ENCODE data around the gene JAK2.
A peak's percentile ranks its signal among the peaks of the same experiment; 100 is the strongest.
"Not testable (repeated sequence)": the region's sequence is repeated elsewhere in the genome, so short reads cannot be mapped to it uniquely, and the experiment has no call there.

The JAK2 gene

DNA sequence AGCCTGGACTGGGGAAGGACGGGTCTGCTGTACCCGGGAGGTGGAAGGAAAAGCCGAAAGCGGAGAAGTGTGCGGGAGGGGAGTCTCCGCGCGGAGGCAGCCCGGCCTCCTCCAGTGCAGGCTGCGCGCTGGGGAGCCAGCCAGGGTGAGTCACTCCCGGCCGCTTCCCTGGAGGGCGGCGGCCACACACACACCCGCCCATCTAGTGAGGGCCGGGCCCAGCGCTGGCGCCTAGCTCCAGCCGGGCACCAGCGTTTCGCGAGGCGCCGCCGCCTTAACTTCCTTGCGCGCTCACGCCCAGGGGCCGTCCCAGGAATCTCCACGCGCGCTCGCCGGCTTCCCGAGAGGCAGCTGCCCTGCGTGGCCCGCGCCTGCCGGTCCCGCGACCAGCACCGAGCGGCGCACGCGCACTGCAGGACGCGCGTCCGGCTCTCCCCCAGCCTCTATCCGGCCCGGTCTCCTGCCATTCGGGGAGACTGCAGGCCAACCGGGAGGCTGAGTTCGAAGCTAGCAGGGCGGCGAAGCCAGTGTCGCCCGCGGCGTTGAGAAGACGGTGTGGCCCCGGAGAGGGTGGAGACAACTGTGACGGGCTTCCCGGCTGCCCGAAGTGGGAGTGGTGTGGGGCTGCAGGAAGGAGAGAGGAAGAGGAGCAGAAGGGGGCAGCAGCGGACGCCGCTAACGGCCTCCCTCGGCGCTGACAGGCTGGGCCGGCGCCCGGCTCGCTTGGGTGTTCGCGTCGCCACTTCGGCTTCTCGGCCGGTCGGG lies at the start of gene JAK2:
TSS of gene JAK2 (plus strand) at position 652 of the 765 bp plus-strand sequence. CDS start 36,716 bp downstream, outside the sequence.
- peak; percentile 52 for FAIRE-seq

- FAIRE-seq: no peak
These were observed 48.8 kb upstream of the JAK2 start for GRCh38 chr9:4936277-4936676.

DNA sequence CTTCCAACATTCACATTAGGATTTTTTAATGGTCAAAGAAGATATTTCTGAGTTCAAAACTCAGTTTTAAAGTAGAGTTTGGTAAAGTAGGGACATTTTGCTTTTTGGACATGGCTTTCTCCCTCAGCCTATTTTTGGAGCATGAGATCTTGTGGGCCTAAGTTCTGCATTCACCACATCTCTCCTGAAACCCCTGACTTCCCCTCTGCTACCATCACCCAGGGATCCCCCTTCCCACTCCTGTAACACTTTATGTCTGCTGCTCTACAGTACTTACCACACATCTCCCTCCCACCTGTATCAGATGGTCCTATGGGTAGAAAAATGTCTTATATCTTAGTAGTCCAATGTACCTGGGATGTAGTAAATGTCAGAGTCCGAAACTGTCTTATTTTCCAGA lies 48.2 kb upstream of the JAK2 start:
- FAIRE-seq: no peak

DNA sequence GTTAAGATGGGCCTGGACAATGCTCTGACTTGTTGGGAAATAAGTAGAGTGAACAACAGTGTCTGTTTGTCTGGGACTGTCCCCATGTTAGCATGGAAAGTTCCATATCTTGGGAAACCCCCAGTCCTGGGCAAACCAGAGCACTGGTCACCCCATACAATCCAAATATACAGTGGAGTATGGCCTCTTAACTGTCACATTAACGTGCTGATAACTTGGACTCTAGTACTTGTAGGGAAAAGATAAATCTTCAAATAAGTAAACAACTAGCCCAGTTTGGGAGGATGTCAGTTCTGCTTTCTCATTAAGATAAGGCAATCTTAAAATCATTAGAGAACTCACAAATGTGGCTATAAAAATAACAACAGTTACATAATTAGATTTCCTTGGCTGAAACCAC lies 47.6 kb upstream of the JAK2 start:
- FAIRE-seq: no peak

DNA sequence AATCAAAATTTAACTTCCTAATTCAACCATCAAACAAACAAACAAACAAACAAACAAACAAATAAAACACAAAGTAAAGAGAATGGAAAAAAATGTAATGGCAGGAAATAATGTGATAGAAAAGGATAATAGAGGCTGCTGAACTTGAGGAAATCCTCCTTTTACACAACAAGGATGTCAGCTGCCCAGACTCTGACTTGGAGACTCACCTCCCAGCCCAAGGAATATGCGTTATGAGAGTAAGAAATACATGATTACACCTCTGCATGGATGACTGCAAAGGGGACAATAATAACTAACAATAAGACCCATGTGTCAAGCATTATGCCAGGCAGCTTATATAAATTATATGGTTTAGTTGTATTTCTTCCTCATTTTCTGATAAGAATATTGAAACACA lies 46.6 kb upstream of the JAK2 start:
- FAIRE-seq: no peak

DNA sequence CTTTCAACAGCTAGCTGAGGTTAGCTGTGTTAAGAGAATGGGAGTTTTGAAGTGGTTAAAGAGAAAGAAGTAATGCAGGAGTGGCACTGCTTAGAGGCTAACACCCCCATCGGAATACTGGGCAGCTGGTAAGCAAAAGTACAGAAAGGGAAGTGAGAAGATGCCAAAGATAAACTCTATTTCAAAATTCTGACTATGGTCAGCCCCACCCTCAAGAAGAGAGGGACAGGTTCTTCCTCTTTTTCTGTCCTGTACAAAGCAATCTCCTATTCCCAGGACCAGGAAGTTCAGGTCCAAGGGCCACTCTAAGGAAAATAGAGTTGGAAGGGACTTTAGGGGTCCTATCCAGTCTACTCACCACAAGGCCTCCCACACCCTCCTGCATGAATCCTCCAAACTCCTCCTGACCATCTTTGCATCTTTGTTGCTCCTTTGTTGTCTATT lies 45.9 kb upstream of the JAK2 start:
- no peak for FAIRE-seq

DNA sequence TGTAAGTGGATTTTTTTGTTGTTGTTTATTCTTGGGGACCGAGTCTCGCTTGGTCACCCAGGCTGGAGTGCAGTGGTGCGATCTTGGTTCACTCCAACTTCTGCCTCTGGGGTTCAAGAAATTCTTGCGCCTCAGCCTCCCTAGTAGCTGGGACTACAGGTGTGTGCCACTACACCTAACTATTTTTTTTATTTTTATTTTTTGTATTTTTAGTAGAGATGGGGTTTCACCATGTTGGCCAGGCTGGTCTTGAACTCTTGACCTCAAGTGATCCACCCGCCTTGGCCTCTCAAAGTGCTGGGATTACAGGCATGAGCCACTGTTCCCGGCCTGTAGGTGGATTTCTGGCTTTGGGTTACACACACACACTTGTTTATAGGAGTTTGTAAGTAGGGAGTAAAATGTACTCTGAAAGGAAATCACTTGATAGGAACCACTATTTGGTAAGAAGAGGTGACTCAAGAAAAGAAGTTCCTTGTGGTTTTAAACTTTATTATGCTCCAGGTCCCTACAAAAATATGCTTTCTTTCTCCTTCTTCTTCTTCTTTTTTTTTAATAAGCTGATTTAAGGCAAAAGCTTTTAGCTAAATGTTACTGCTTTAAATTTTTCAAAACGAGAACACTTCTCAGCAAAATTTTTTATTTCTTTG lies 42.9 kb upstream of the JAK2 start:
- FAIRE-seq: not testable (repeated sequence)

DNA sequence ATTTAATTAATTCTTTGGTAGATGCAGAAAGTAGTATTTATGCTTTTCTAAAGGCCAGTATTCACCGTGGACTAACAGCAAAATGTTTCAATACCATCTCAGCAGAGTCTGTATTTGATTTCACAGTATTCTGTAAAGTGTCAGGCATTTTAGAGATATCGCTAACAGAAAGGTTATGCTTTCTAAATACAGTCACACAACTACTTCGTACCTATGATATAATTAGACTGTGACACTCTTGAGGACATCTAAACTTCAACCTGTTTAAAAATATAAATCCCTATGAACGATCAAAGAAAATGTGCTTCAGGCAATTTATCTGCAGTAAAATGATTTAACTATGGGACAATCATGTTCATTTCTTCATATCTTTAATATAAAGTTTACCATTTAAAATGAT lies 41.7 kb upstream of the JAK2 start:
- no peak for FAIRE-seq

DNA sequence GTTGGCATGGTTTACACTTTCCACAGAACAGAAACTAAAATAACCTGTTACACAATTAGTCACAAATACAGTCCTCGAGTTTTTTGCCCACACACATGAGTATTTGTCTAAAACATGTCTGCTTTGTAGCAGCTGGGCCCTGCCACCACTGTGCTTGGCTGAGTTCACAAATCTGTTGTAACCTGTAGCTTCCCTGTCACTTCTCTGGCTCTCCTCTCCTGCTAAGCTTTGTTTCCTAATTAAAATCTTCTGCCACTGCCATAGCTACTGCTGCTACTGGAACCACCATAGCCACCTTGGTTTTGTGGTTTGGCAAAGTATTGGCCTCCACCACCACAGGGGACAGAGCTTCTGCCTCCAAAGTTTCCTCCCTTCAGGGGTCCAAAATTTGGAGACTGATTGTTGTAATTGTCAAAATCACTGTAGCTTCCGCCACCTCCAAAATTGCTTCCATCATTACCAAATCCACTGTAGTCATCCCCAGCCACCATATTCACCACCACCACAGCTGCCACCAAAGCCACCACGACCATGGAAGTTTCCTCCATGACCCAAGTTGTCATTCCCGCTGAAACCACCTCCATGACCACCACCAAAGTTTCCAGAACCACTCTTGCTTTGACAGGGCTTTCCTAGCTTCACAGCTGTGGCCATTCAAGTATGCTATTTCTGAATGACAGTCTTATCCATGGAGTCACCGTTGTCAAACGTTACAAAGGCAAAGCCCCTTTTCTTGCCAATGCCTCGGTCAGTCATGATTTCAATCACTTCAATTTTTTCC lies 40.5 kb upstream of the JAK2 start:
- FAIRE-seq: not testable (repeated sequence)

DNA sequence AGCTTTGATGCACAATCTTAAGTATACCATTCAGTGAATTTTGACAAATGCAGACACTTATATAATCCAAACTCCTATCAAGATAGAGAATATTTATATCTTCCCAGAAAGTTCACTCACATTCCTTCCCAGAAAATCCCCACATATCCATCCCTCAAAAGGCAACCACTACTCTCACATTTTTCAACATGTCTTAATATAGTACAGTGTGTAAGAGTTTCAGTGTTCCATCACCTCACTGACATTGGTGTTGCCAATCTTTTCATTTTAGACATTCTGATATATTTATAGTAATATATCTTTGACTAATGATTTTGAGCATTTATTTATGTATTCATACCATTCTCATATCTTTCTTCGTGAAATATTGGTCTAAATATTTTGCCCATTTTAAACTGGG lies 38.1 kb upstream of the JAK2 start:
- FAIRE-seq: no peak

GRCh38 chr9:4955836-4956235 lies 29.2 kb upstream of the JAK2 start:
- no peak for FAIRE-seq

DNA sequence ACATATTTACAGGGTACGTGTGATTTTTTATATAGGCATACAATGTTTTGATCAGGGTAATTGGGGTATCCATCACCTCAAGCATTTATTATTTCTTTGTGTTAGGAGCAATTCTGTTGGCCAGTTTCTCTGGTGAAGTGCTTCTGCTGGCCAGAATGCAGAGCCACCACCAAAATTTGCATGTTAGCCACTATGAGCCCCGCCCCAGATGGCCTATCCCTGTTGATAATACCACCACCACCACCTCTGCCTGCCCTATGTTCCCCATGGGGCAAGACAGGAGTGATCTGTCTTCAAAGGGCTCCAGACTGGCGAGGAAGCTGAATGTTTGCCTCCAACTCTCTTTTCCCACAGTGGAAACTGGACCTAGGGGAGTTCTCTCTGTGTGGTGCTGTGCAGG lies 26.0 kb upstream of the JAK2 start:
- no peak for FAIRE-seq

GRCh38 chr9:4962085-4962484 lies 23.0 kb upstream of the JAK2 start:
- no peak for FAIRE-seq

GRCh38 chr9:4964540-4964939 lies 20.5 kb upstream of the JAK2 start:
- no peak for FAIRE-seq

- FAIRE-seq: no peak
These were observed 19.8 kb upstream of the JAK2 start for GRCh38 chr9:4965174-4965821.

DNA sequence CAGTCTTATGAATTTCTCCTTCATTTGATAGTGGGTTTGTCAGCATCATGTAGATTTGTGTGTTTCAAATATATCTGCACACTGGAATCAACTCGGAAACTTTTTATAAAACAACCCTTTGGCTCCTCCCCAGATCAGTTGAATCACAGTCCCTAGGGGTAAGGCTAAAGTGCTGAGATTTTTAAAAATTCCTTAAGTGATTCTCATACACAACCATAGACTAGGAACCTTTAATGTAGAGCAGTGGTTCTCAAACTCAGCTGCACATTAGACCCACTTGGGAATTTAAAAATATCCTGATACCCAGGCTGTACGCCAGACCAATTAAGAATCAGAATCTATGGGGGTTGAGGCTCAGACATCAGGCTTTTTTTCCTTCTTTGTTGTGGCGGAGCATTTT lies 17.5 kb upstream of the JAK2 start:
- FAIRE-seq: no peak

DNA sequence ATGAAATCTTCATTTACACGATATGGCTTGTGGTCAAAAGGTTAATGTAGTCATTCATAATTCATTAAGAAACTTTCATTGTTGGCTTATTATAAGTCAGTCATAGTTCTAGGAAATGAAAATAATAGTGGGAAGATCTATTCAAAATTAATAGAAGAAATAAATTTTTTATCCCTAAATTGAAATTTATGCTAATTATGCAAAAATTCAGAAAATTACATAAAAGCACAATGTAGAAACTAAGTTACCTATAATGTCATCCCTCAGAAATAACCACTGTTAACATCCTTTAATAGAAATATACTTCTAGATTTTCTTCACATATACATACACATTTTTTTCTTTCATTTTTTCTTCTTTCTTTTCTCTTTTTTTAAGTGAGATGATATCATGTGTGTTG lies 15.9 kb upstream of the JAK2 start:
- no peak for FAIRE-seq

DNA sequence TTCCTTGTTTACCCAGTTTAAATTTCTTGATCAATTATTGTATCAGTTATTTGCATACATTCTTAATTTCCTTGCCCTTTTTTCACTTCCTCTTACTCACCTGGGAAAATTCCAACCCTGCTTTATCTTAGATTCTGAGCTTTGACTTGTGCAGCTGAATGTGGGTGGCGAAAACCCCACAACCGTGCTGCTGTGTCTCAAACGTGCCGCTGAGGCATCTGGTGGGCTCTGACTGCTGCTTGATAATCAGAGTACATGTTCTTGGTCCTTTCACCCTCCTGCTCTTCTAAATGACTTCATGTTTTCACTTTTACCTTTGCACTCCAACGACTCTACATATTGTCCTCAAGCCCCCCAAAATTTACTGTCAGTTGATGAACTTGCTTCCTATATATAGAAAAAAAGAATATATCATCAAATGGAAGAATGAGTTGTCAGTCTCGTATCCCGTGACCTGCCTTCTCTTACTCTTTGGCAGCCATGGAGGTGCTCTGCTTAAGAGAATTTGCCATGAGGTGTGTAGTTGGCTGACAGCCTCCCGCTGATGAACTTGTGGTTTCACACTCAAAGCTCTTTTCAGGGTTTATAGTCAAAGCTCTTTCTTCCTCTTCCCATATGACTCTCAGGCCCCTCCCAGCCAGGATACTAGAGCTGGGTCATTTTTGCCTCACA lies 14.0 kb upstream of the JAK2 start:
- no peak for FAIRE-seq

GRCh38 chr9:4973246-4973645 lies 11.8 kb upstream of the JAK2 start:
- FAIRE-seq: no peak

- no peak for FAIRE-seq
These were observed 11.2 kb upstream of the JAK2 start for GRCh38 chr9:4973902-4974301.

- no peak for FAIRE-seq
These were observed 5.8 kb upstream of the JAK2 start for GRCh38 chr9:4979239-4979638.

GRCh38 chr9:4980086-4980727 lies 4.9 kb upstream of the JAK2 start:
- no peak for FAIRE-seq
